Colonic mucosa (tissue), 4 donors: Measurements from ENCODE around the gene SHISA8. TPM values are rescaled to one million over a fixed set of nuclear protein-coding genes. Genes with fewer than 3 reads are reported as not detected.
A peak's percentile ranks its signal among the peaks of the same experiment; 100 is the strongest.

Source experiments
- DNase-seq: peaks from one replicate; pipeline ENCODE4 v3.0.0-alpha.2; 2020
- H3K27ac ChIP-seq: fragments of 200-600 bp; one replicate; pipeline ENCODE4 v1.8.0; 2021
- H3K27me3 ChIP-seq: fragments of 200-600 bp; one replicate; pipeline ENCODE4 v1.8.0; 2021
- H3K36me3 ChIP-seq: fragments of 200-600 bp; one replicate; pipeline ENCODE4 v1.8.0; 2021
- H3K4me1 ChIP-seq: fragments of 200-600 bp; one replicate; pipeline ENCODE4 v1.8.0; 2021; ENCODE audit warnings: mild to moderate bottlenecking
- H3K4me3 ChIP-seq: fragments of 200-600 bp; one replicate; pipeline ENCODE4 v1.8.0; 2021
- H3K9ac ChIP-seq, 2 donors: one replicate each; pipeline ENCODE4 v1.7.0; 2013; ENCODE audit warnings: control low read depth in 2 of 2, low read depth in 2 of 2, low read length in 2 of 2
- H3K9me3 ChIP-seq: fragments of 200-600 bp; one replicate; pipeline ENCODE4 v1.8.0; 2021
- intact Hi-C: fragments of 100-400 bp; cut with DNase I; formaldehyde crosslinking; loops from one replicate; pipeline ENCODE4 v1.14.1; 2022
- total RNA-seq, 2 donors: library from RNA; stranded (reverse); fragmentation: NEBNext Ultra II Directional in 1 of 2; extraction: Animal tissue kit (Norgen Biotek cat#: 25700) in 1 of 2; gene quantifications; one replicate each; pipeline ENCODE4 v1.2.1, GENCODE V29; 2021
- TF ChIP-seq, protein P1 (sequence below): fragments of 200-600 bp; IDR thresholded peaks from one replicate; pipeline ENCODE4 v1.8.0; 2022; ENCODE audit warnings: antibody characterized with exemption, mild to moderate bottlenecking
- donor health status: healthy.
- donor health status: DM: no; HTN: no; CAD: no.
- donor health status: DM: no; HTN: no; CAD: no.

The SHISA8 gene
- total RNA-seq, 2 donors from 2014 or later: not detected

DNA sequence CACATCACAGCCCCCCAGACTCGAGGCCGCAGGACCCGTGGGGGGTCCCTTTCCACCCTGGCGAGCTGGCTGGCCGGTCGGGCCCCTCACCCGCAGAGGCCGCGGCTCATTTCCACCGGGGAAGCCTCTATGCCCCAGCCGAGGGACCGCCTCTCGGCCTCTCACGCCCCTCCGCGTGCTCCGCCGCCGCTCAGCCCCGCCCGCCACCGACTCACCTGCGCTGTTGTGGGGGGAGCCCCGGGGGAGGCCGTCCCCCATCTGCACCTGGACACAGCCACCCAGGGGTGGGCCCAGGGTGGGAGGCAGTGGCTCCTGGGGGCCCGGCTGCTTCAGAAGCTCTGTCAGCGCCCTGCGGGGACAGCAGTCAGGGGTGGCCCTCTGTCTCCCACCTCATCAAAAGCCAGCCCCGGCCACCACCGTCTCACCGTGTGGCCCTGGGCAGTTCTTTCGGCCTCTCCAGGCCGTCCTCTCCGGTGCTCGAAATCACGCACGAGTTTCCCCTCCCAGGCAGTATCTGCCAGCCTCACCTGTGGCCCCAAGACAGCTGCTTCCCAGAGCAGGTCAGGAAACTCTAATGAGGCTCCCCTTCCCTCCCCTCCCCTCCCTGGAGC is 3.8 kb downstream of the SHISA8 start:
- H3K4me3 ChIP-seq: no peak overlapping the region

DNA sequence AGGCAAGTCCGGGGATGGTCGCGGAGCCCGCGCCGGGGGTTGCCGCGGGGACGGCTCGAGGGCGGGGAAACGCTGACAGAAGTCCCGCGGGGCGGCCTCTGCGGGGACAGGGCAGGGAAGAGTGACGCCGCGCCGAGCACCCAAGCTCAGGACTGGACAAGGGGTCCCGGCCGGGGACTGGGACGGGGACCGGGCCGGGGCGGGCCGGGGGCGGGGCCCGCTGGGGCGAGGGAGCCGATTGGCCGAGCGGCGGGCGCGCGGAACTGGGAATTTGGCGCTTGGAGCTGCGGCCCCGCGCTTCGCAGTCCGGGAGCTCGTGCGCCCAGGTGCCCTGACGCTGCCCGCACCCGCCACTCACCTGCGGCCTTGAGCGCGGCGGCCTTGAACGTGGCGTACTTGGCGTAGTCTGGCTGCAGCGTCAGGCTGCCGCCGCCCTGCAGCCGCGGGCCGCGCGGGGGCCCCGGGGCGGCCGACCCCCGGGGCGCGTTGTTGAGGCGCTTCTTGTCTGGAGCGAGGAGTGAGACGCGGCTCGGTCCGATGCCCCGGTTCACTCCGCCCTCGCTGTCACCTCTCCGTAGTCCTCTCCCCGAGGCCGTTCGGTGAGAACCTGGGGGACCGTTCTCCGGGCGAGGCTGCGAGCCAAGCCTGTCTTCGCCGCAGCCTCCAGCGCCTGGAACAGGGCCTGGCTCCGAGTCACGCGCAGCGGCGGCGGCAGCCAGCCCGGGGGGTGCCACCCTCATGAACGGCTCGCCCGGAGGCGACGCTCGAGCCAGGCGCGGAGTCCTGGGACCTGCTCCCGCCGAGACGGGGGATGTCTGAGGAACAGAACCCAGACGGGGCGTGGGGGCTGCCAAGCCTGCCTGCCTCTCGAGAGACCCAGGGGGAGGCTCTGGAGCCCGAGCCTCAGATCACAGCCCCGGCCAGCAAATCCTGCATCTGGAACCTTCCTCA is 4.5 kb downstream of the SHISA8 start:
- Histone ChIP-seq H3K4me3 (peak overlapping the region; percentile 19), H3K9me3 (no peaks in the 10 kb centered on the region), H3K27ac (no peak overlapping the region), H3K36me3 (no peaks in the 10 kb centered on the region), H3K9ac (no peak overlapping the region), H3K4me1 (peaks cover 9% of the 10 kb centered on the region), H3K27me3 (peaks cover 62% of the 10 kb centered on the region)
- intact Hi-C loops: no loop called here
- no peak for DNase-seq
- TF ChIP-seq, protein P1, sequence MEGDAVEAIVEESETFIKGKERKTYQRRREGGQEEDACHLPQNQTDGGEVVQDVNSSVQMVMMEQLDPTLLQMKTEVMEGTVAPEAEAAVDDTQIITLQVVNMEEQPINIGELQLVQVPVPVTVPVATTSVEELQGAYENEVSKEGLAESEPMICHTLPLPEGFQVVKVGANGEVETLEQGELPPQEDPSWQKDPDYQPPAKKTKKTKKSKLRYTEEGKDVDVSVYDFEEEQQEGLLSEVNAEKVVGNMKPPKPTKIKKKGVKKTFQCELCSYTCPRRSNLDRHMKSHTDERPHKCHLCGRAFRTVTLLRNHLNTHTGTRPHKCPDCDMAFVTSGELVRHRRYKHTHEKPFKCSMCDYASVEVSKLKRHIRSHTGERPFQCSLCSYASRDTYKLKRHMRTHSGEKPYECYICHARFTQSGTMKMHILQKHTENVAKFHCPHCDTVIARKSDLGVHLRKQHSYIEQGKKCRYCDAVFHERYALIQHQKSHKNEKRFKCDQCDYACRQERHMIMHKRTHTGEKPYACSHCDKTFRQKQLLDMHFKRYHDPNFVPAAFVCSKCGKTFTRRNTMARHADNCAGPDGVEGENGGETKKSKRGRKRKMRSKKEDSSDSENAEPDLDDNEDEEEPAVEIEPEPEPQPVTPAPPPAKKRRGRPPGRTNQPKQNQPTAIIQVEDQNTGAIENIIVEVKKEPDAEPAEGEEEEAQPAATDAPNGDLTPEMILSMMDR: no peak

More for the DNA sequence above, 3.8 kb downstream of the SHISA8 start:
- Histone ChIP-seq H3K27ac (no peak overlapping the region), H3K9me3 (no peaks in the 10 kb centered on the region), H3K9ac (no peak overlapping the region), H3K36me3 (no peaks in the 10 kb centered on the region), H3K4me1 (peaks cover 9% of the 10 kb centered on the region), H3K27me3 (peaks cover 69% of the 10 kb centered on the region)
- intact Hi-C loops: no loop called here
- DNase-seq: no peak
- TF ChIP-seq, protein P1: no peak

DNA sequence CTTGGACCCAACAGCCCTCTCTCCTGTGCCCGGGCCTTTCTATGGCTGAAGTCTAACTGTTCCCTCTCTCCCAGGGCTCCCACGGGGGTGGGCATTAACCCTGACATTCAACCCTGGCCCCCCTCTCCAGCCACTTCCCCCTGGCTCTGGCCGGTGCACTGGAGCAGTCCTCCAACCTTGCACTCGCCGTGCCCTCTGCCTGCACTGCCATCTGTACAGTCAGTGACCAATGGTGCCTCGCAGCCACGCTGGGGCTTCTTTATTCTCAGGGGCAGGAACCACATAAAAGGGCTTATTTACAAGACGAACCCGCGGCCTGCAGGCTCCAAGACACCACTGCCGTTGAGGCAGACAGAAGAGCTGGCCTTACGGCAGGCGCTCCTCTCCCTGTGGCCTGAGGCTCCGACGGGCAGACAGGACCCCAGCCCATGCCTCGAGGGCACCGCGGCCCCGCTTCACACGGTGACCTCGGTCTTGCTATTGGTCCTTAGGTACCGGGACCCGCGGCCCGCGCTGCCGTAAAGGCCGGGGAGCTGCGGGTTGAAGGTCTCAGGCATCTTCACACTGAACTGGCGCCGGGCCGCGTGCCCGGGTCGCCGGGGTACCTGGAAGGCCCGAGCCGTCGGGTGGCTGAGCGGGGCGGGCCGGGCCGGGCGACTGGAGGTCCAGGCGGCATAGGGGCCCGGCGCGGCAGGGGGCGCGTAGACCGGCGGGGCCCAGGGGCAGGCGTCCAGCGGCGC is 5.4 kb downstream of the SHISA8 start:
- H3K4me1 ChIP-seq: peaks cover 9% of the 10 kb centered on the region
- no peak overlapping the region for H3K9ac ChIP-seq
- peaks cover 53% of the 10 kb centered on the region for H3K27me3 ChIP-seq
- H3K9me3 ChIP-seq: no peaks in the 10 kb centered on the region
- TF ChIP-seq, protein P1: no peak
- H3K4me3 ChIP-seq: peak overlapping the region; percentile 19
- DNase-seq: no peak
- intact Hi-C loops: no loop called here
- H3K36me3 ChIP-seq: no peaks in the 10 kb centered on the region
- H3K27ac ChIP-seq: no peak overlapping the region

DNA sequence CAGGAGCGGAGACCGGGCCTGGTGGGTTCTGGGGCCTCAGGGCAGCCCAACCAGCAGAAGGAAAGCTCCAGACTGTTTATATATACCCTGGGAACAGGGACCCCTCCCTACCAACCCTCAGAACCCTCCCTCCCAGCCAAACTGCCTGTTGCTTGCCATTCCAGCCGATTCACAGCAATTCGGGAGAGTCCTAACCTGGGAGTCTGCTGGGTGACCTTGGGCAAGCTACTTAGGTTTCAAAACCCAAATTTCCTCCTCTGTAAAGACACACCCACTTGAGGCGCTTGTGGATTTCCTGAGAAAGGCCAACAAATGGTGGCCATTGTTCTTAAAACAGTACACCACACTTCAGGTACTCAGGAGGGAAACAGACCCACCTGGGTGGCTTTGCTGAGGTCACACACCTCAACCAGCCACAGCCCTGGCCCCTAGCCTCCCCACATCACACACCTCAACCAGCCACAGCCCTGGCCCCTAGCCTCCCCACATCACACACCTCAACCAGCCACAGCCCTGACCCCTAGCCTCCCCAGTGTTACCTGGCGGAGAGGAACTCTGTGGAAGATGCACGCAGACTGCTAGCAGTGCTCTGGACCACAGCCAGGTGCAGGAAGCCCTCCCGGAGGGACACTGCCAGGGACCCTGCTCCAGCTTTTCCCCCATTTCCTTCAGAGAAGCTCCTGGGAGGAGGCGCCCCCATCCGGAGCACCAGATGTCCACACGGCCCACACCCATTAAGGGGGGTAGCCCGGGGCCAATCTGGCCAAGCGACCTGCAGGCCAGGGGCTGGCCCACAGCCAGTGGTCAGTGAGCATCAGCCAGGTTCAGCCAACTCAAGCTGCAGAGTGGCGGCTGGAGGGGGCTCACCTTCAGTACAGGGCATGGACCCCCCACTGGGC is 6.2 kb downstream of the SHISA8 start:
- H3K36me3 ChIP-seq: no peaks in the 10 kb centered on the region
- H3K27me3 ChIP-seq: peaks cover 47% of the 10 kb centered on the region
- no peaks in the 10 kb centered on the region for H3K9me3 ChIP-seq
- intact Hi-C loops: no loop called here
- H3K27ac ChIP-seq: no peak overlapping the region
- TF ChIP-seq, protein P1: no peak
- peaks cover 9% of the 10 kb centered on the region for H3K4me1 ChIP-seq
- H3K4me3 ChIP-seq: no peak overlapping the region
- H3K9ac ChIP-seq: no peak overlapping the region
- no peak for DNase-seq
